OCI-LY1 (cell line): Measurements from ENCODE around the gene HOMER2.

ENCODE experiments used
- H2AFZ ChIP-seq: fragments of 200-600 bp; sonication (generic), shearing (Covaris generic); 2 replicates; pipeline ENCODE4 v1.6.0; 2014; ENCODE audit warnings: antibody characterized with exemption, mild to moderate bottlenecking, low read length
- H3F3A ChIP-seq: fragments of 200-600 bp; sonication (generic), shearing (Covaris generic); 2 replicates; pipeline ENCODE4 v1.6.0; 2014; ENCODE audit warnings: mild to moderate bottlenecking, antibody characterized with exemption, low read length, moderate library complexity; ENCODE audit not compliant: insufficient read depth
- H3K27ac ChIP-seq: fragments of 200-600 bp; sonication (generic); 2 replicates; pipeline ENCODE4 v1.5.1; 2014; ENCODE audit warnings: low read length, mixed run types, mild to moderate bottlenecking, low read depth; ENCODE audit not compliant: poor library complexity, severe bottlenecking
- H3K27me3 ChIP-seq: fragments of 200-600 bp; sonication (generic); 2 replicates; pipeline ENCODE4 v1.6.0; 2014; ENCODE audit warnings: antibody characterized with exemption, mild to moderate bottlenecking, low read length, moderate library complexity; ENCODE audit not compliant: insufficient read depth
- H3K36me3 ChIP-seq: fragments of 200-600 bp; sonication (generic); 2 replicates; pipeline ENCODE4 v1.6.1; 2014; ENCODE audit warnings: mild to moderate bottlenecking, antibody characterized with exemption, low read length, moderate library complexity, mixed read lengths; ENCODE audit not compliant: insufficient read depth
- H3K4me1 ChIP-seq: fragments of 200-600 bp; sonication (generic); 2 replicates; pipeline ENCODE4 v1.5.1; 2014; ENCODE audit warnings: mild to moderate bottlenecking, low read length, moderate library complexity; ENCODE audit not compliant: insufficient read depth, severe bottlenecking
- H3K4me2 ChIP-seq: fragments of 200-600 bp; sonication (generic), shearing (Covaris generic); 2 replicates; pipeline ENCODE4 v1.6.1; 2014; ENCODE audit warnings: low read length
- H3K4me3 ChIP-seq: fragments of 200-600 bp; sonication (generic); 2 replicates; pipeline ENCODE4 v1.5.1; 2014; ENCODE audit warnings: low read length, low read depth, mild to moderate bottlenecking, mixed read lengths; ENCODE audit not compliant: poor library complexity, severe bottlenecking
- H3K79me2 ChIP-seq: fragments of 200-600 bp; shearing (Covaris generic); 2 replicates; pipeline ENCODE4 v1.6.1; 2016; ENCODE audit warnings: mixed run types, low read length, mixed read lengths; ENCODE audit not compliant: insufficient read depth
- H3K9ac ChIP-seq: fragments of 200-600 bp; sonication (generic), shearing (Covaris generic); 2 replicates; pipeline ENCODE4 v1.6.1; 2014; ENCODE audit warnings: mild to moderate bottlenecking, low read length, mixed read lengths
- H3K9me2 ChIP-seq: fragments of 200-600 bp; sonication (generic), shearing (Covaris generic); 2 replicates; pipeline ENCODE4 v1.6.1; 2014; ENCODE audit warnings: low read depth, mild to moderate bottlenecking, low read length, mixed read lengths
- H3K9me3 ChIP-seq: fragments of 200-600 bp; shearing (Covaris generic); 2 replicates; pipeline ENCODE4 v1.6.1; 2014; ENCODE audit warnings: low read length, mixed read lengths
- H4K20me1 ChIP-seq: fragments of 200-600 bp; sonication (generic), shearing (Covaris generic); 2 replicates; pipeline ENCODE4 v1.6.0; 2016; ENCODE audit warnings: mild to moderate bottlenecking, low read length; ENCODE audit not compliant: insufficient read depth
- CTCF ChIP-seq: fragments of 200-600 bp; sonication (generic), shearing (Covaris generic); IDR thresholded peaks from 2 replicates; pipeline ENCODE4 v1.5.1; 2017; ENCODE audit warnings: mild to moderate bottlenecking, antibody characterized with exemption, low read length, moderate library complexity, mixed read lengths
- EZH2 ChIP-seq: fragments of 200-600 bp; sonication (generic), shearing (Covaris generic); IDR thresholded peaks from 2 replicates; pipeline ENCODE4 v1.8.0; 2017; ENCODE audit warnings: borderline replicate concordance, mixed run types, mild to moderate bottlenecking, antibody characterized with exemption, low read length, moderate library complexity, mixed read lengths

HOMER2 gene

GRCh38 chr15:82945326-82945725, 7.2 kb downstream of the HOMER2 start:
- Histone ChIP-seq H3K9me2 (no peaks in the 10 kb centered on the region), H2AFZ (no peak overlapping the region), H3K79me2 (no peaks in the 10 kb centered on the region), H3K9me3 (no peaks in the 10 kb centered on the region), H3K4me3 (no peak overlapping the region), H3K4me2 (no peak overlapping the region), H3K27ac (no peak overlapping the region), H3K4me1 (no peaks in the 10 kb centered on the region), H3K9ac (no peak overlapping the region), H3K27me3 (no peaks in the 10 kb centered on the region; the same call in 1 of the 2 replicates), H3F3A (no peaks in the 10 kb centered on the region), H4K20me1 (no peaks in the 10 kb centered on the region), H3K36me3 (no peaks in the 10 kb centered on the region)
- TF ChIP-seq CTCF (no peak), EZH2 (no peak)

- Histone ChIP-seq H3K9ac (no peak overlapping the region), H3K9me3 (no peaks in the 10 kb centered on the region), H3K4me3 (no peak overlapping the region), H3K4me2 (no peak overlapping the region), H3K36me3 (no peaks in the 10 kb centered on the region), H2AFZ (no peak overlapping the region), H3K27ac (no peak overlapping the region), H3K4me1 (no peaks in the 10 kb centered on the region), H3K9me2 (no peaks in the 10 kb centered on the region), H3K27me3 (no peaks in the 10 kb centered on the region), H3K79me2 (no peaks in the 10 kb centered on the region), H4K20me1 (no peaks in the 10 kb centered on the region), H3F3A (no peaks in the 10 kb centered on the region)
- TF ChIP-seq CTCF (no peak), EZH2 (no peak)
Measured at GRCh38 chr15:82944821-82945220, 7.7 kb downstream of the HOMER2 start.

GRCh38 chr15:82944056-82944455, 8.5 kb downstream of the HOMER2 start:
- Histone ChIP-seq H3K4me1 (no peaks in the 10 kb centered on the region), H3K4me2 (no peak overlapping the region), H3K27me3 (no peaks in the 10 kb centered on the region), H3K27ac (no peak overlapping the region), H3K9me3 (no peaks in the 10 kb centered on the region), H3K9me2 (no peaks in the 10 kb centered on the region), H4K20me1 (no peaks in the 10 kb centered on the region), H2AFZ (no peak overlapping the region), H3K79me2 (no peaks in the 10 kb centered on the region), H3K9ac (no peak overlapping the region), H3K4me3 (no peak overlapping the region), H3F3A (no peaks in the 10 kb centered on the region), H3K36me3 (no peaks in the 10 kb centered on the region)
- TF ChIP-seq CTCF = no peak
